Mesangial cell (primary cell): ENCODE data around the gene DEK. TPM values are rescaled to one million over a fixed set of nuclear protein-coding genes. Genes with fewer than 3 reads are reported as not detected.

Experiments used
- total RNA-seq: library from RNA; depleted of rRNA; stranded (reverse); fragments of >200 nt; gene quantifications from 2 replicates; pipeline ENCODE4 v1.2.3, GENCODE V29; 2015

Gene DEK
- 25.4 and 77.6 TPM in 2 replicates for total RNA-seq

GRCh38 chr6:18264219-18264922 lies at the start of gene DEK:
DEK (minus strand) TSS chr6:18264530; CDS start chr6:18263987, 543 bp downstream.

Other genes with a start within 250 kb of the DEK start
- gene NHLRC1, start 141.9 kb downstream of the DEK start, total RNA-seq, result 1.9 and 2.9 TPM in 2 replicates
- gene TPMT, start 109.5 kb downstream of the DEK start, total RNA-seq, result 8.2 and 11.9 TPM in 2 replicates
- gene KDM1B, start 109.1 kb downstream of the DEK start, total RNA-seq, result 13.7 and 14.8 TPM in 2 replicates
- gene RNF144B, start 122.8 kb upstream of the DEK start, total RNA-seq, result 2.1 and 13.2 TPM in 2 replicates